Stimulated activated CD8-positive, alpha-beta memory T cell treated with anti-CD3 and anti-CD28 coated beads, Interleukin-15, amount 100 ng/mL, for 48 hours (primary cell): ENCODE measurements around the gene ASMTL.
"Not testable (repeated sequence)": the region's sequence is repeated elsewhere in the genome, so short reads cannot be mapped to it uniquely, and the experiment has no call there.

Source experiments
- DNase-seq, 2 donors: peaks; one replicate each; pipeline ENCODE4 v3.0.0-alpha.2; 2020; ENCODE audit warnings: low read depth in 2 of 2

ASMTL gene

GRCh38 chrX:1481636-1482529, 29.2 kb upstream of the ASMTL start:
- DNase-seq, result peak; percentile 65 to 66

- no peak for DNase-seq
These were observed 27.5 kb upstream of the ASMTL start for GRCh38 chrX:1480082-1480785.

- no peak for DNase-seq
These were observed 25.2 kb upstream of the ASMTL start for GRCh38 chrX:1477801-1478458.

- DNase-seq, result no peak
These were observed 24.5 kb upstream of the ASMTL start for GRCh38 chrX:1477229-1477628.

GRCh38 chrX:1476682-1477081, 24.0 kb upstream of the ASMTL start:
- DNase-seq, result no peak

- no peak for DNase-seq
These were observed 23.2 kb upstream of the ASMTL start for GRCh38 chrX:1475881-1476280.

- DNase-seq, result no peak
These were observed 22.8 kb upstream of the ASMTL start for GRCh38 chrX:1475481-1475880.

GRCh38 chrX:1474593-1474992, 21.9 kb upstream of the ASMTL start:
- not testable (repeated sequence) for DNase-seq

- no peak for DNase-seq
These were observed 20.3 kb upstream of the ASMTL start for GRCh38 chrX:1472975-1473374.

GRCh38 chrX:1468250-1468772, 15.6 kb upstream of the ASMTL start:
- peak; percentile 73 for DNase-seq

GRCh38 chrX:1466971-1467561, 14.4 kb upstream of the ASMTL start:
- DNase-seq, result no peak

GRCh38 chrX:1466232-1466661, 13.5 kb upstream of the ASMTL start:
- no peak for DNase-seq

- no peak for DNase-seq
These were observed 12.8 kb upstream of the ASMTL start for GRCh38 chrX:1465286-1466231.

- DNase-seq, result no peak
These were observed 12.2 kb upstream of the ASMTL start for GRCh38 chrX:1464971-1465285.

GRCh38 chrX:1464041-1464970, 11.6 kb upstream of the ASMTL start:
- peak in 1 of 2 donors; percentile 45 for DNase-seq

GRCh38 chrX:1463581-1463980, 10.9 kb upstream of the ASMTL start:
- no peak for DNase-seq

GRCh38 chrX:1462596-1463251, 10.0 kb upstream of the ASMTL start:
- peak; percentile 56 to 71 for DNase-seq

- no peak for DNase-seq
These were observed 9.4 kb upstream of the ASMTL start for GRCh38 chrX:1462110-1462509.

GRCh38 chrX:1455948-1456280, 3.2 kb upstream of the ASMTL start:
- no peak for DNase-seq
